Suprapubic skin (tissue), 4 donors: Measurements from ENCODE around the gene ZNF282. TPM values are rescaled to one million over a fixed set of nuclear protein-coding genes. Genes with fewer than 3 reads are reported as not detected.
"Not testable (repeated sequence)": the region's sequence is repeated elsewhere in the genome, so short reads cannot be mapped to it uniquely, and the experiment has no call there.

Experiments used
- DNase-seq, 2 donors: peaks; one replicate each; pipeline ENCODE4 v3.0.0-alpha.2; 2019; ENCODE audit warnings: low spot score in 2 of 2
- H3K27ac ChIP-seq: fragments of 200-600 bp; sonication (generic); one replicate; pipeline ENCODE4 v1.5.1; 2019
- H3K27me3 ChIP-seq: fragments of 200-600 bp; sonication (generic); one replicate; pipeline ENCODE4 v1.5.1; 2019
- H3K36me3 ChIP-seq: fragments of 200-600 bp; sonication (generic); one replicate; pipeline ENCODE4 v1.5.1; 2019
- H3K4me1 ChIP-seq: fragments of 200-600 bp; sonication (generic); one replicate; pipeline ENCODE4 v1.5.1; 2019
- H3K4me3 ChIP-seq: fragments of 200-600 bp; sonication (generic); one replicate; pipeline ENCODE4 v1.5.1; 2019; ENCODE audit warnings: mild to moderate bottlenecking
- H3K9me3 ChIP-seq: fragments of 200-600 bp; sonication (generic); one replicate; pipeline ENCODE4 v1.5.1; 2019
- CTCF ChIP-seq, 2 donors: fragments of 200-600 bp in 1 of 2; fragments of 450-650 bp in 1 of 2; sonication (generic) in 1 of 2; IDR thresholded peaks; one replicate each; pipeline ENCODE4 v1.5.1; 2016 to 2019; ENCODE audit warnings: antibody characterized with exemption in 2 of 2, mild to moderate bottlenecking in 1 of 2, moderate library complexity in 1 of 2
- EP300 ChIP-seq: sonication (generic); formaldehyde crosslinking; IDR thresholded peaks from one replicate; pipeline ENCODE4 v1.6.1; 2017; ENCODE audit warnings: antibody characterized with exemption
- POLR2A ChIP-seq, 2 donors: fragments of 450-650 bp; IDR thresholded peaks; one replicate each; pipeline ENCODE4 v1.6.1; 2017; ENCODE audit warnings: antibody characterized with exemption in 2 of 2, mild to moderate bottlenecking in 2 of 2, moderate library complexity in 2 of 2
- POLR2AphosphoS5 ChIP-seq, 3 donors: sonication (generic); formaldehyde crosslinking; IDR thresholded peaks; one replicate each; pipeline ENCODE4 v1.6.1; 2017; ENCODE audit warnings: antibody characterized with exemption in 3 of 3
- WGBS: methylation state at CpG from one replicate; pipeline ENCODE4 v1.1.5; 2018; 5-methylcytosine and 5-hydroxymethylcytosine counted together
- total RNA-seq, 4 donors: library from RNA; depleted of rRNA; stranded (reverse); fragments of >200 nt; gene quantifications; one replicate each; pipeline ENCODE4 v1.1.0, GENCODE V29; 2016

ZNF282 gene
- total RNA-seq, 4 donors from 2014 or later, result 20.6 to 47.5 (median 29.8) TPM

DNA sequence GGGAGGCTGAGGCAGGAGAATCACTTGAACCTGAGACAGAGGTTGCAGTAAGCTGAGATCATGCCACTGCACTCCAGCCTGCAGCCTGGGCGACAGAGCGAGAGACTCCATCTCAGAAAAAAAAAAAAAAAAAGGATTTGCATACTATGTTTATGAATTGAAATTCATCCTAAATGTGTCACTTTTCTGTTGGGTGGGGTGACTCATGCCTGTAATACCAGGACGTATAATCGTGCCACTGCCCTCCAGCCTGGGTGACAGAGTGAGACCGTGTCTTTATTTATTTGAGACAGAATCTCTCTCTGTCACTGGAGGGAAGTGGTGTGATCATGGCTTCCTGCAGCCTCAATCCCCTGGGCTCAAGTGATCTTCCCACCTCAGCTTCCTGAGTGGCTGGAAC, 49.9 kb downstream of the ZNF282 start:
- Histone ChIP-seq H3K36me3 (peaks cover 3% of the 10 kb centered on the region), H3K4me1 (peaks cover 15% of the 10 kb centered on the region), H3K4me3 (no peak overlapping the region), H3K27me3 (no peaks in the 10 kb centered on the region), H3K9me3 (no peaks in the 10 kb centered on the region), H3K27ac (no peak overlapping the region)
- no peak for DNase-seq
- no peak for TF ChIP-seq CTCF (IDR thresholded peaks at IDR 0.05)
- WGBS, result 67% methylated on average over 5 of the region's 5 CpGs

GRCh38 chr7:149245744-149246143, 50.4 kb downstream of the ZNF282 start:
- peaks cover 8% of the 10 kb centered on the region for H3K36me3 ChIP-seq
- H3K27me3 ChIP-seq, result no peaks in the 10 kb centered on the region
- WGBS, result 84% methylated on average over 5 of the region's 5 CpGs
- DNase-seq, result no peak
- no peak for TF ChIP-seq CTCF (IDR thresholded peaks at IDR 0.05)
- no peak for TF ChIP-seq POLR2AphosphoS5 (IDR thresholded peaks at IDR 0.05)
- no peak for TF ChIP-seq EP300
- TF ChIP-seq POLR2A (IDR thresholded peaks at IDR 0.05), result no peak
- no peak overlapping the region for H3K4me3 ChIP-seq
- H3K27ac ChIP-seq, result no peak overlapping the region
- H3K4me1 ChIP-seq, result peaks cover 10% of the 10 kb centered on the region
- no peaks in the 10 kb centered on the region for H3K9me3 ChIP-seq

DNA sequence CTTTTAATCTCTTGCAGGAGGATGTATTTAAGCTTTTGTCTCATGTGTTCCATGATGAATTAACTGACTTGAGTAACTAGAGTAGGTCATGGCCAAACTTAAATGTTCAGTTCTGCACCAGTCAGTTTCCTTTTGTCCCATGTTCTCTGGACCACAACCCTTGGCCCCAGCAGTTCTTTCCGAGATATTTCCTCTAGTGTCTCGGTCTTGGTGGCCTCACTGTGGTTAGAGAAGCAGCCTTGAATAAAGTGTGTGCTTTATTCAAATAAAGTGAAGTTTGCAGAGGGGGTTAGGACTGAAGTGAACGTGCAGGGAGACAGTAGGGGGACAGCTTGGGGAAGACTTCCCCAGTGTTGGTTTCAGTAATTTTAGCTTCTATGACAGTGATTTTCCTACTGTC, 53.4 kb downstream of the ZNF282 start:
- peaks cover 36% of the 10 kb centered on the region for H3K36me3 ChIP-seq
- no peak overlapping the region for H3K4me3 ChIP-seq
- DNase-seq, result no peak
- no peak for TF ChIP-seq EP300
- TF ChIP-seq POLR2A (IDR thresholded peaks at IDR 0.05), result no peak
- no peak for TF ChIP-seq POLR2AphosphoS5 (IDR thresholded peaks at IDR 0.05)
- TF ChIP-seq CTCF (IDR thresholded peaks at IDR 0.05), result no peak
- H3K9me3 ChIP-seq, result no peaks in the 10 kb centered on the region
- H3K27ac ChIP-seq, result no peak overlapping the region
- H3K4me1 ChIP-seq, result no peaks in the 10 kb centered on the region
- no peaks in the 10 kb centered on the region for H3K27me3 ChIP-seq
- WGBS, result 73% methylated on average over 3 of the region's 3 CpGs

GRCh38 chr7:149250151-149250550, 54.8 kb downstream of the ZNF282 start:
- WGBS, result 94% methylated on average over 18 of the region's 18 CpGs
- not testable (repeated sequence) for DNase-seq, H3K4me3 ChIP-seq, H3K27me3 ChIP-seq, H3K9me3 ChIP-seq, H3K4me1 ChIP-seq, H3K27ac ChIP-seq
- H3K36me3 ChIP-seq, result peaks cover 50% of the 10 kb centered on the region

DNA sequence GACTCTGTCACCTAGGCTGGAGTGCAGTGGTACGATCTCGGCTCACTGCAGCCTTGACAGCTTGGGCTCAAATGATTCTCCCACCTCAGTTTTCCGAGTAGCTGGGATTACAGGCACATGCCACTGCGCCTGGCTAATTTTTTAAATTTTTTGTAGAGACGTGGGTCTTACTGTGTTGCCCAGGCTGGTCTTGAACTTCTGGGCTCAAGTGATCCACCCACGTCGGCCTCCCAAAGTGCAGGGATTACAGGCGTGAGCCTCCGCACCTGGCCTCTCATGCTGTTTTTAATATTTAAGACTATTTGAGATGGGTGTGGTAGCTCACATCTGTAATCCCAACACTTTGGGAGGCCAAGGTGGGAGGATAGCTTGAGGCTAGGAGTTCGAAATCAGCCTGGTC, 56.2 kb downstream of the ZNF282 start:
- not testable (repeated sequence) for H3K27me3 ChIP-seq, H3K4me3 ChIP-seq, H3K9me3 ChIP-seq, H3K27ac ChIP-seq, H3K4me1 ChIP-seq, DNase-seq
- H3K36me3 ChIP-seq, result peaks cover 61% of the 10 kb centered on the region
- 94% methylated on average over 10 of the region's 10 CpGs for WGBS

- Histone ChIP-seq H3K36me3 (peaks cover 61% of the 10 kb centered on the region), H3K4me1 (no peaks in the 10 kb centered on the region), H3K27me3 (no peaks in the 10 kb centered on the region), H3K27ac (no peak overlapping the region), H3K9me3 (no peaks in the 10 kb centered on the region), H3K4me3 (no peak overlapping the region)
- TF ChIP-seq CTCF (IDR thresholded peaks at IDR 0.05), result no peak
- TF ChIP-seq EP300, result no peak
- no peak for TF ChIP-seq POLR2A (IDR thresholded peaks at IDR 0.05)
- TF ChIP-seq POLR2AphosphoS5 (IDR thresholded peaks at IDR 0.05), result no peak
- no peak for DNase-seq
- WGBS, result 100% methylated on average over 2 of the region's 2 CpGs
Observed at GRCh38 chr7:149252378-149252777, 57.0 kb downstream of the ZNF282 start.
